ENCODE results near the gene C19orf25.

The C19orf25 gene

GRCh38 chr19:1495051-1495798, 16.2 kb upstream of the C19orf25 start:
- TF ChIP-seq GATA2 (IDR thresholded peaks at IDR 0.05; ENCODE audit: low read depth, low read length): no peak
- no peak for TF ChIP-seq GATA3 (IDR thresholded peaks at IDR 0.05; ENCODE audit: low read depth, low read length)

- no peak for TF ChIP-seq GATA2 (IDR thresholded peaks at IDR 0.05; ENCODE audit: low read depth, low read length)
- no peak for TF ChIP-seq GATA3 (IDR thresholded peaks at IDR 0.05; ENCODE audit: low read depth, low read length)
These were observed 15.2 kb upstream of the C19orf25 start for GRCh38 chr19:1494115-1494815.

GRCh38 chr19:1492474-1493006, 13.5 kb upstream of the C19orf25 start:
- TF ChIP-seq GATA2 (IDR thresholded peaks at IDR 0.05; ENCODE audit: low read depth, low read length): no peak
- TF ChIP-seq GATA3 (IDR thresholded peaks at IDR 0.05; ENCODE audit: low read depth, low read length): no peak

GRCh38 chr19:1491849-1492170, 12.8 kb upstream of the C19orf25 start:
- TF ChIP-seq GATA2 (IDR thresholded peaks at IDR 0.05; ENCODE audit: low read depth, low read length) (no peak), GATA3 (IDR thresholded peaks at IDR 0.05; ENCODE audit: low read depth, low read length) (no peak)

- no peak for TF ChIP-seq GATA3 (IDR thresholded peaks at IDR 0.05; ENCODE audit: low read depth, low read length)
- TF ChIP-seq GATA2 (IDR thresholded peaks at IDR 0.05; ENCODE audit: low read depth, low read length): no peak
These were observed 12.3 kb upstream of the C19orf25 start, which contains the start of gene REEP6 for GRCh38 chr19:1491114-1491848. REEP6 (plus strand) TSS chr19:1491181; CDS start chr19:1491270, 89 bp downstream.

- peak; percentile 21; the same call in 1 of the 2 replicates for TF ChIP-seq GATA2 (IDR thresholded peaks at IDR 0.05; ENCODE audit: low read depth, low read length)
- TF ChIP-seq GATA3 (IDR thresholded peaks at IDR 0.05; ENCODE audit: low read depth, low read length): no peak
These were observed 11.5 kb upstream of the C19orf25 start, which contains the start of gene PCSK4 for GRCh38 chr19:1490311-1491113. PCSK4 (minus strand) TSS chr19:1490350; CDS start chr19:1490346, 4 bp downstream.

GRCh38 chr19:1489463-1490310, 10.7 kb upstream of the C19orf25 start:
- TF ChIP-seq GATA3 (IDR thresholded peaks at IDR 0.05; ENCODE audit: low read depth, low read length) (no peak), GATA2 (IDR thresholded peaks at IDR 0.05; ENCODE audit: low read depth, low read length) (no peak)

- TF ChIP-seq GATA3 (IDR thresholded peaks at IDR 0.05; ENCODE audit: low read depth, low read length) (no peak), GATA2 (IDR thresholded peaks at IDR 0.05; ENCODE audit: low read depth, low read length) (no peak)
These were observed 9.2 kb upstream of the C19orf25 start for GRCh38 chr19:1488282-1488601.

- TF ChIP-seq GATA2 (IDR thresholded peaks at IDR 0.05; ENCODE audit: low read depth, low read length): no peak
- no peak for TF ChIP-seq GATA3 (IDR thresholded peaks at IDR 0.05; ENCODE audit: low read depth, low read length)
These were observed 8.7 kb upstream of the C19orf25 start for GRCh38 chr19:1487576-1488281.

GRCh38 chr19:1486720-1487575, 7.9 kb upstream of the C19orf25 start:
- TF ChIP-seq GATA2 (IDR thresholded peaks at IDR 0.05; ENCODE audit: low read depth, low read length): no peak
- TF ChIP-seq GATA3 (IDR thresholded peaks at IDR 0.05; ENCODE audit: low read depth, low read length): no peak

- TF ChIP-seq GATA3 (IDR thresholded peaks at IDR 0.05; ENCODE audit: low read depth, low read length): no peak
- no peak for TF ChIP-seq GATA2 (IDR thresholded peaks at IDR 0.05; ENCODE audit: low read depth, low read length)
These were observed 5.0 kb upstream of the C19orf25 start for GRCh38 chr19:1483979-1484428.
